CD4-positive, alpha-beta memory T cell (primary cell): ENCODE data around the gene DNAH6. TPM values are rescaled to one million over a fixed set of nuclear protein-coding genes. Genes with fewer than 3 reads are reported as not detected.

ENCODE experiments used
- CTCF ChIA-PET: fragments of 350-600 bp; sonication (Branson Sonifier 250); formaldehyde crosslinking; loops from one replicate; lab custom pipeline; 2021; ENCODE audit warnings: inconsistent platforms; ENCODE audit not compliant: partially characterized antibody; lab: Charles Lee
- POLR2A ChIA-PET: fragments of 350-600 bp; sonication (Branson Sonifier 250); formaldehyde crosslinking; loops from one replicate; lab custom pipeline; 2021; ENCODE audit not compliant: partially characterized antibody; lab: Charles Lee
- DNase-seq, 5 donors: peaks; one replicate each; pipeline versions ENCODE4 v3.0.0 to v3.0.0-alpha.2; 2020 to 2022; ENCODE audit warnings: mixed read lengths in 1 of 5
- H3K27ac ChIP-seq: one replicate; pipeline ENCODE4 v1.7.0; 2013; ENCODE audit warnings: low read depth, low read length
- H3K27me3 ChIP-seq: 2 replicates; pipeline ENCODE4 v1.7.0; 2013; ENCODE audit warnings: mild to moderate bottlenecking, low read length, moderate library complexity; ENCODE audit not compliant: insufficient read depth
- H3K36me3 ChIP-seq: 2 replicates; pipeline ENCODE4 v1.7.0; 2013; ENCODE audit warnings: mild to moderate bottlenecking, low read length, moderate library complexity; ENCODE audit not compliant: insufficient read depth
- H3K4me1 ChIP-seq: 2 replicates; pipeline ENCODE4 v1.7.0; 2013; ENCODE audit warnings: mild to moderate bottlenecking, low read length, moderate library complexity; ENCODE audit not compliant: insufficient read depth
- H3K4me3 ChIP-seq, 2 donors: one replicate each; pipeline ENCODE4 v1.7.0; 2013; ENCODE audit warnings: low read length in 2 of 2, mild to moderate bottlenecking in 1 of 2
- H3K9me3 ChIP-seq, 2 donors: one replicate each; pipeline ENCODE4 v1.7.0; 2013; ENCODE audit warnings: low read length in 2 of 2, control low read depth in 1 of 2; ENCODE audit not compliant: control insufficient read depth in 1 of 2
- H3K27ac Mint-ChIP-seq, 7 donors: one replicate each; pipeline ENCODE4 v1.8.0; 2020 to 2021; ENCODE audit warnings: mixed read lengths in 7 of 7, mild to moderate bottlenecking in 6 of 7, inconsistent platforms in 3 of 7, moderate library complexity in 3 of 7
- H3K27me3 Mint-ChIP-seq, 2 donors: one replicate each; pipeline ENCODE4 v1.8.0; 2020 to 2021; ENCODE audit warnings: mixed read lengths in 2 of 2
- H3K36me3 Mint-ChIP-seq, 2 donors: one replicate each; pipeline ENCODE4 v1.8.0; 2020 to 2021; ENCODE audit warnings: mixed read lengths in 2 of 2, inconsistent platforms in 1 of 2, mild to moderate bottlenecking in 1 of 2
- H3K4me1 Mint-ChIP-seq, 4 donors: one replicate each; pipeline ENCODE4 v1.8.0; 2020 to 2021; ENCODE audit warnings: mixed read lengths in 4 of 4, mild to moderate bottlenecking in 1 of 4
- H3K4me3 Mint-ChIP-seq, 8 donors: one replicate each; pipeline ENCODE4 v1.8.0; 2020 to 2021; ENCODE audit warnings: mixed read lengths in 8 of 8, mild to moderate bottlenecking in 7 of 8, moderate library complexity in 6 of 8, inconsistent platforms in 3 of 8
- H3K9me3 Mint-ChIP-seq, 8 donors: one replicate each; pipeline ENCODE4 v1.8.0; 2020 to 2021; ENCODE audit warnings: mixed read lengths in 8 of 8, mild to moderate bottlenecking in 5 of 8, inconsistent platforms in 3 of 8, moderate library complexity in 1 of 8
- intact Hi-C: fragments of 100-400 bp; cut with micrococcal nuclease; formaldehyde crosslinking; loops from one replicate; pipeline ENCODE4 v1.15.1; 2023
- polyA plus RNA-seq, 2 donors: library from polyadenylated mRNA; unstranded; fragments of 300-500 nt; fragmentation: Illumina TruSeq; gene quantifications; one replicate each; pipeline ENCODE4 v1.2.3, GENCODE V29; 2021
- total RNA-seq, 2 experiments: library from RNA; stranded (reverse); gene quantifications; one replicate each; pipeline ENCODE4 v1.2.3, GENCODE V29; 2021

DNAH6 gene
- total and polyA plus RNA-seq, 4 experiments from 2014 or later, result 0.22 to 2.9 (median 1.2) TPM

DNA sequence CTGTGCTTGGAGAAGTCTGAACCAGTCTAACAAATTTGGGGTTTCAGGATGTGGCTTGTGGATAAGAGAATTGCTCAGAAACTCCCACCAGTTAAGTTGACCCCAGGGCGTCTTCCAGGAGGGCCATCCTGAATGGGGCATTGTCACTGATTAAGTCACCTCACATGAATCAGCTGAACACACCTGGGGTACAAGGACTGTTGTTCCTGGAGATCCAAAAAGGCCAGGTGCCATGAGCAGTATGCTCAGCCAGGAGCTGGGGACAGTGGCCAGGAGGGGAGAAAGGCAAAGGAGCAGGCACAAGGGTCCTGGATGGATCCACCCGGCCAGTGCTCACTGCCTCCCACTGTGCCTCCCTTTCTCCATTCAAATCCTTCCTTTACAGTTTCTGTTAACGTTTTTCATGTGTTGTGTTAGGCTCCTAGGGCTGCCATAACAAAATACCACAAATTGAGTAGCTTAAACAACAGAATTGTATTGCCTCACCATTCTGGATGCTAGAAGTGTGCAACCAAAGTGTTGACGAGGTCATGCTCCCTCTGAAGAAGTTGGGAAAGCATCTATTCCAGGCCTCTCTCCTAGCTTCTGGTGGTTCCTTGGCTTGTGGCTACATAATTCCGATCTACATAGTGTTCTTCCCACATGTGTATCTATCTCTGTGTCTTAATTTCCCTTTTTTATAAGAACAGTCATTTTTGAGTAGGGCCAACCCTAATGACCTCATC, 331.2 kb downstream of the DNAH6 start:
- ChIA-PET CTCF (interaction anchor here (0.6 to 2.9 kb wide), 7 partner anchors 9 to 106 kb away, joined by 3 to 18 read pairs (median 9); no protein-coding TSS in a partner anchor), POLR2A (interaction anchor here (0.8 to 11.4 kb wide), 12 partner anchors 10 to 331 kb away, joined by 3 to 132 read pairs (median 13); partner anchors contain the start of genes DNAH6, TMSB10 and TRABD2A)
- intact Hi-C loops, result loop anchor here (2.0 kb wide), 1 partner anchor 31 kb away; no protein-coding TSS in a partner anchor
- peak overlapping the region; percentile 92 to 99 (median 97) for H3K27ac Mint-ChIP-seq
- Histone ChIP-seq H3K4me3 (peak overlapping the region in 1 of 2 donors; percentile 11), H3K4me1 (peaks cover 99% of the 10 kb centered on the region), H3K36me3 (peaks cover 6% of the 10 kb centered on the region), H3K27ac (peak overlapping the region; percentile 61), H3K27me3 (no peaks in the 10 kb centered on the region), H3K9me3 (no peaks in the 10 kb centered on the region)
- peaks cover 82 to 98% (median 90%) of the 10 kb centered on the region in 4 donors for H3K4me1 Mint-ChIP-seq
- H3K36me3 Mint-ChIP-seq, result peaks cover 34 to 44% of the 10 kb centered on the region in 2 donors
- no peak for DNase-seq
- H3K9me3 Mint-ChIP-seq, result peaks cover 0 to 3% (median under 1%) of the 10 kb centered on the region in 8 donors
- no peaks in the 10 kb centered on the region for H3K27me3 Mint-ChIP-seq
- peak overlapping the region; percentile 70 to 86 (median 76) for H3K4me3 Mint-ChIP-seq

DNA sequence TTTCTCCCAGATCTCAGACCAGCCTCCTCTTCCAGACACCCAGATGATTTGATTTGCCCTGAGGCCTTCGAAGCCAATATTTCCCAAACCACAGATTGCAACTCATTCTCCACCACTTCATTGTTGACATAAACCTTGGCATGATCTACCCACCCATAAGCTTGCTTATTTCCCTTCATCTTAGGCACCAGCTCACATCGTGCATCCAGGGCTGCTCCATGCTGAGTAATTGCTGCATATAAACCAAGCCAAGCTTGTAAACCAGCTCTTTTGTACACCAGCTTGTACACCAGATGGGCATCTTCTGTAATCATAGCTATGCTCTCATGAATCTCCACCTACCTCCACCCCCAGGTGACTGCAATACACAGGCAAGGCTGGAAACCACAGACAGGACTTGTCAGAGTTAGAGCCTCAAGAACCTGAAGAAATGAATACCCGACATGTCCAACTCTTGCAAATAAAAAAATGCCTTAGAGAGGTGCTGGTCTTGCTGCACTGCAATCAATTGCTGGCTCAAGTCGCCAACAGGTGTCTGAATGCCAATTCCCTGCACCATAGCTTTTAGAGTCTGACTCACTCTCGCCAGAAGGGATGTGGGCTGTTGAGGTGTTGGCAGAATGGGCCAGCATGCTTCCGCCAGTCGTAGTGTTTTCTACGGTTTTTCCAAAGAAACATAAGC, 333.1 kb downstream of the DNAH6 start:
- Mint-ChIP-seq H3K27ac (peak overlapping the region; percentile 90 to 98 (median 92)), H3K4me3 (peak overlapping the region; percentile 81 to 91 (median 88)), H3K4me1 (peaks cover 80 to 96% (median 88%) of the 10 kb centered on the region in 4 donors), H3K36me3 (peaks cover 42 to 50% of the 10 kb centered on the region in 2 donors), H3K9me3 (peaks cover 0 to 10% (median 6%) of the 10 kb centered on the region in 8 donors), H3K27me3 (no peaks in the 10 kb centered on the region)
- Histone ChIP-seq H3K27ac (peak overlapping the region; percentile 37), H3K27me3 (no peaks in the 10 kb centered on the region), H3K9me3 (peaks cover 0 to 4% of the 10 kb centered on the region in 2 donors), H3K36me3 (peaks cover 11% of the 10 kb centered on the region), H3K4me3 (peak overlapping the region; percentile 53 to 54), H3K4me1 (peaks cover 98% of the 10 kb centered on the region)
- DNase-seq, result peak; percentile 50 to 81 (median 53)
- POLR2A ChIA-PET, result interaction anchor here (0.6 to 11.4 kb wide), 23 partner anchors 8 to 689 kb away, joined by 3 to 132 read pairs (median 6); partner anchors contain the start of genes MAT2A, TMSB10 and TRABD2A
- CTCF ChIA-PET, result interaction anchor here (0.7 to 3.7 kb wide), 12 partner anchors 8 to 108 kb away, joined by 3 to 28 read pairs (median 6); no protein-coding TSS in a partner anchor
- intact Hi-C loops, result no loop called here

DNA sequence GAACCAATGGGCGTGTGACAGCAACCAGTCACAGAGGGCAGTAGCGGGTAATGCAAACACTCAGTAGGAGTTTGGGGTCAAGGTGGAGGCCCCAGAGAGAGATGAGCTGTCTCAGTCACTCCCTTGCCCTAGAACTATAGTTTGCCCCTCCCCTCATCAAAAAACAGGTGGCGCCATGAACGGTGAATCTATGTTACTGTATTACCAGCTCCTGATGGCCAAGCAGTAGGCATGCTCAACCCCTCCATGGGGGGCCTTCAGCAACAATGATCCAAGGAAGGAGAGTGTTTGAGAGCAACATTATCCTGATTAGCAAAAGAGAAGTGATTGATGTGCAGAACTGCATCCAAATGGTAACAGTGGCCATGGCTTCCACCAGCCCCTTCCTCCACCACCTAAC, 334.2 kb downstream of the DNAH6 start:
- no peak for DNase-seq
- H3K4me3 Mint-ChIP-seq, result peak overlapping the region in 5 of 8 donors; percentile 9 to 91 (median 89)
- H3K4me1 Mint-ChIP-seq, result peaks cover 82 to 97% (median 90%) of the 10 kb centered on the region in 4 donors
- H3K36me3 ChIP-seq, result peaks cover 11% of the 10 kb centered on the region
- peaks cover 0 to 11% (median 6%) of the 10 kb centered on the region in 8 donors for H3K9me3 Mint-ChIP-seq
- H3K36me3 Mint-ChIP-seq, result peaks cover 51 to 60% of the 10 kb centered on the region in 2 donors
- ChIA-PET CTCF (interaction anchor here (0.8 to 3.7 kb wide), 8 partner anchors 11 to 111 kb away, joined by 3 to 28 read pairs (median 8); partner anchors contain the start of gene TRABD2A), POLR2A (interaction anchor here (0.9 to 11.4 kb wide), 15 partner anchors 9 to 199 kb away, joined by 3 to 132 read pairs (median 17); partner anchors contain the start of genes TMSB10 and TRABD2A)
- intact Hi-C loops, result no loop called here
- no peaks in the 10 kb centered on the region for H3K27me3 Mint-ChIP-seq
- H3K27ac ChIP-seq, result peak overlapping the region; percentile 8
- peaks cover 0 to 4% of the 10 kb centered on the region in 2 donors for H3K9me3 ChIP-seq
- H3K27me3 ChIP-seq, result no peaks in the 10 kb centered on the region
- peaks cover 98% of the 10 kb centered on the region for H3K4me1 ChIP-seq
- no peak overlapping the region for H3K4me3 ChIP-seq
- peak overlapping the region; percentile 24 to 98 (median 92) for H3K27ac Mint-ChIP-seq

DNA sequence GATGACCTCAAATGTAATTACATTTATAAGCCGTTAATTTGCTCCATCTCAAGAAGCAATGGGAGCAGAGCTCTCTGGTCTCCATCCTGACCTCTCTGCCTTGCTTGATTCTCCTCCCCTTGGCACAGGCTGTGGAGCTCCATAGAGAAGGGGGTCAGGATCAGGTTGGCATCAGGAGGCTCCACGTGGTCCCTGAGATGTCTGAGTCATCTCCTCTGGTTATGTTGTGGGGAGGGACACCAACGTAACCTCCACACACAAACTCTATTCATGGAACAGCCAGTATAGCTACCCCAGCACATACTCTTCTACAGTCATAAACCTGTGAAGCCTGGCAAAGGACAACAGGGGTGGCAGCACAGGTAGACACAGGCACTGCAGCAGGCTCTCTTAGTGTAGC, 335.6 kb downstream of the DNAH6 start:
- intact Hi-C loops, result no loop called here

DNA sequence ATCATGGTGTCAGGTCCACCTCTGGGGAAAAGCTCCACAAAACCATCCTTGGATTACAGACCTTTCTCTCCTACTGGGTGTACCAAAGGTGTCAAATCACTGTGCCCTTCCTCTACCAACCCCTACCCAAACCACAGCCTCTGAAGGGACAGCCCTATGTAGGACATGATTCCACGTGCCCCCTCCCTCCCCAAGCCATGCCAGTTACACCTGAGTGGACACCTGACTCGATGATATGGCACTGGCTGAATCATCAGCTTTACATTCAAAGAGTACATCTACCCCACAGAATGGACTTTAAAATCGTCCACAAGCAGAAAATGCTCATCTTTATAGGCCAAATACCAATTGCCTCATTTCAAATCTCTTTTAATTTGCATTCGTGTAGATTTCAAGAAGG, 338.6 kb downstream of the DNAH6 start:
- H3K9me3 ChIP-seq, result peaks cover 0 to 4% of the 10 kb centered on the region in 2 donors
- CTCF ChIA-PET, result interaction anchor here (1.0 to 5.2 kb wide), 4 partner anchors 11 to 113 kb away, joined by 3 to 46 read pairs (median 4); no protein-coding TSS in a partner anchor
- no peaks in the 10 kb centered on the region for H3K27me3 ChIP-seq
- H3K27ac ChIP-seq, result peak overlapping the region; percentile 53
- Mint-ChIP-seq H3K36me3 (peaks cover 49 to 64% of the 10 kb centered on the region in 2 donors), H3K4me3 (peak overlapping the region; percentile 69 to 89 (median 80)), H3K4me1 (peaks cover 86 to 97% (median 92%) of the 10 kb centered on the region in 4 donors), H3K27ac (peak overlapping the region; percentile 83 to 97 (median 96)), H3K27me3 (no peaks in the 10 kb centered on the region), H3K9me3 (peaks cover 0 to 11% (median 6%) of the 10 kb centered on the region in 8 donors)
- no peak for DNase-seq
- intact Hi-C loops, result loop anchor here (1.0 to 5.0 kb wide), 2 partner anchors 9 to 168 kb away; no protein-coding TSS in a partner anchor
- POLR2A ChIA-PET, result interaction anchor here (0.9 to 11.5 kb wide), 5 partner anchors 6 to 114 kb away, joined by 3 to 132 read pairs (median 6); partner anchors contain the start of gene TMSB10
- peaks cover 11% of the 10 kb centered on the region for H3K36me3 ChIP-seq
- H3K4me1 ChIP-seq, result peaks cover 98% of the 10 kb centered on the region
- H3K4me3 ChIP-seq, result peak overlapping the region in 1 of 2 donors; percentile 25

More for the DNA sequence above, 335.6 kb downstream of the DNAH6 start:
- peaks cover 49 to 63% of the 10 kb centered on the region in 2 donors for H3K36me3 Mint-ChIP-seq
- Histone ChIP-seq H3K4me3 (no peak overlapping the region), H3K27ac (no peak overlapping the region), H3K9me3 (peaks cover 0 to 4% of the 10 kb centered on the region in 2 donors), H3K36me3 (peaks cover 11% of the 10 kb centered on the region), H3K4me1 (peaks cover 98% of the 10 kb centered on the region), H3K27me3 (no peaks in the 10 kb centered on the region)
- ChIA-PET POLR2A (interaction anchor here (0.6 to 11.4 kb wide), 11 partner anchors 8 to 112 kb away, joined by 3 to 132 read pairs (median 24); partner anchors contain the start of genes TMSB10 and TRABD2A), CTCF (interaction anchor here (1.1 to 3.7 kb wide), 7 partner anchors 9 to 111 kb away, joined by 3 to 28 read pairs (median 6); partner anchors contain the start of gene TRABD2A)
- H3K4me3 Mint-ChIP-seq, result peak overlapping the region in 6 of 8 donors; percentile 21 to 89 (median 54)
- peak overlapping the region; percentile 53 to 92 (median 83) for H3K27ac Mint-ChIP-seq
- H3K27me3 Mint-ChIP-seq, result no peaks in the 10 kb centered on the region
- H3K9me3 Mint-ChIP-seq, result peaks cover 2 to 11% (median 6%) of the 10 kb centered on the region in 8 donors
- peaks cover 81 to 97% (median 89%) of the 10 kb centered on the region in 4 donors for H3K4me1 Mint-ChIP-seq
- DNase-seq, result no peak

DNA sequence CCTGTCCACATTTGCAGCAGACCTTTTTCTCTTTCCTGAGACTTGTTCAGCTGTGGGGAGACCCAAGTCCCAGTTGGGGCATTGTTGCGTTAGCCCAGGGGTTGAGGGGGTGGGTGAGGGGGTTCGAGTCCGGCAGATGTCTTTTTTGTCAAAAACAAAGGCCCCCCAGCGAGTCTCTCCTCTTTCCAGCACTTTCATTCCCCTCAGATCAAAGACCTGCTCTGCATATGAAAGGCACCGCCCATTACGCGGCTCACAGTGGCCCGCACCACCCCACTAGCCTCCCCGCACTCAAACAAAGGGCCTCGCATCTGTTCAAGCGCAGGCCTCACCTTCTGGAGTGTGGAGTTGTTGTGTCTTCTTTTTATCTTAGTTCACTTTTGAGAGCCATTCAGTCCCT, 339.4 kb downstream of the DNAH6 start:
- peaks cover 11% of the 10 kb centered on the region for H3K36me3 ChIP-seq
- Mint-ChIP-seq H3K9me3 (peaks cover 0 to 11% (median 6%) of the 10 kb centered on the region in 8 donors), H3K4me3 (peak overlapping the region; percentile 69 to 89 (median 80)), H3K36me3 (peaks cover 52 to 70% of the 10 kb centered on the region in 2 donors), H3K4me1 (peaks cover 86 to 97% (median 92%) of the 10 kb centered on the region in 4 donors), H3K27ac (peak overlapping the region; percentile 83 to 97 (median 96)), H3K27me3 (no peaks in the 10 kb centered on the region)
- peak overlapping the region; percentile 53 for H3K27ac ChIP-seq
- peaks cover 98% of the 10 kb centered on the region for H3K4me1 ChIP-seq
- no peaks in the 10 kb centered on the region for H3K27me3 ChIP-seq
- H3K4me3 ChIP-seq, result peak overlapping the region in 1 of 2 donors; percentile 23
- peaks cover 0 to 4% of the 10 kb centered on the region in 2 donors for H3K9me3 ChIP-seq
- CTCF ChIA-PET, result interaction anchor here (1.0 to 5.2 kb wide), 4 partner anchors 10 to 114 kb away, joined by 3 to 46 read pairs (median 10); no protein-coding TSS in a partner anchor
- POLR2A ChIA-PET, result interaction anchor here (0.7 to 11.5 kb wide), 6 partner anchors 7 to 115 kb away, joined by 3 to 132 read pairs (median 6); partner anchors contain the start of gene TMSB10
- intact Hi-C loops, result loop anchor here (1.0 to 5.0 kb wide), 3 partner anchors 9 to 168 kb away; no protein-coding TSS in a partner anchor
- DNase-seq, result no peak
